Uterus (tissue), 4 donors: ENCODE data around the gene CNMD. TPM values are rescaled to one million over a fixed set of nuclear protein-coding genes. Genes with fewer than 3 reads are reported as not detected.
"Not testable (repeated sequence)": the region's sequence is repeated elsewhere in the genome, so short reads cannot be mapped to it uniquely, and the experiment has no call there.

Experiments used
- DNase-seq, 2 donors: peaks; one replicate each; pipeline ENCODE4 v3.0.0-alpha.2; 2019 to 2020
- H3K27ac ChIP-seq, 2 donors: fragments of 200-600 bp; sonication (generic); 1 replicate in 1 of 2; 2 replicates in 1 of 2; pipeline ENCODE4 v1.5.1; 2016 to 2018
- H3K27me3 ChIP-seq, 2 donors: fragments of 200-600 bp; sonication (generic); one replicate each; pipeline ENCODE4 v1.5.1; 2018 to 2019; ENCODE audit warnings: control low read depth in 1 of 2
- H3K36me3 ChIP-seq, 2 donors: fragments of 200-600 bp; sonication (generic); one replicate each; pipeline ENCODE4 v1.5.1; 2019; ENCODE audit warnings: control low read depth in 1 of 2
- H3K4me1 ChIP-seq, 2 donors: fragments of 200-600 bp; sonication (generic); one replicate each; pipeline ENCODE4 v1.5.1; 2018 to 2019; ENCODE audit warnings: control low read depth in 1 of 2
- H3K4me3 ChIP-seq, 2 donors: fragments of 200-600 bp; sonication (generic); 1 replicate in 1 of 2; 2 replicates in 1 of 2; pipeline ENCODE4 v1.5.1; 2018 to 2019; ENCODE audit warnings: mild to moderate bottlenecking in 1 of 2
- H3K9me3 ChIP-seq, 2 donors: fragments of 200-600 bp; sonication (generic); one replicate each; pipeline ENCODE4 v1.5.1; 2019; ENCODE audit warnings: control low read depth in 1 of 2
- POLR2A ChIP-seq, 2 donors: fragments of 450-650 bp; IDR thresholded peaks; one replicate each; pipeline ENCODE4 v1.6.1; 2016; ENCODE audit warnings: antibody characterized with exemption in 2 of 2, mild to moderate bottlenecking in 1 of 2, moderate library complexity in 1 of 2
- intact Hi-C: fragments of 100-400 bp; cut with DNase I; formaldehyde crosslinking; loops from one replicate; pipeline ENCODE4 v1.15.1; 2023; ENCODE audit warnings: low total_unique reads
- total RNA-seq, 4 donors: library from RNA; depleted of rRNA in 3 of 4; stranded (reverse); fragments of >200 nt in 3 of 4; gene quantifications; one replicate each; pipeline versions ENCODE4 v1.1.0 to v1.2.4, GENCODE V29; 2014 to 2023
- TF ChIP-seq, protein P1 (sequence below), 4 experiments: fragments of 200-600 bp in 2 of 4; fragments of 450-650 bp in 2 of 4; sonication (generic) in 2 of 4; IDR thresholded peaks; one replicate each; pipeline ENCODE4 v1.5.1; 2016 to 2019; ENCODE audit warnings: antibody characterized with exemption in 4 of 4, mild to moderate bottlenecking in 2 of 4, moderate library complexity in 1 of 4
- donor health status: DM: yes; HTN: yes; CAD: no.

Gene CNMD
- total RNA-seq, 4 donors from 2014 or later = not detected

DNA sequence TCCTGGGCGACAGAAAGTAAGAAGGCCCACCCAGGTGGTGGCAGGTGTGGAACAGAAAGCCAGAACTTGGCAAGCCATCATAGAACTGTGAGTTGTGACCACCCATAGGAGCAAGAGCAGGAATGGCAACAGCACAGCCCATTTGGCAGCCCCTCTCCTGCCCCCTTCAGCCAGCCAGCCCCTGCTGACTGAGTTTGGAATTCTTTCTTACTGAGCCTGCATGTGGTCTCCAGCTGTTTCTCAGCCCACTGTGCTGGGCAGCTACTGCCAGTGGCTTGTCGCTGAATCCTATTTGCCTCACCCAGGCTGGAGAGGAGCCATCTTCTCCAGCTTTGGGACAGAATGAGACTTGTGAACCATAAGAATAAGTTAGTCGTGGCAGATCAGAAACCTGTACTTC, 28.3 kb downstream of the CNMD start:
- Histone ChIP-seq H3K27me3 (no peaks in the 10 kb centered on the region), H3K27ac (no peak overlapping the region), H3K4me3 (no peak overlapping the region), H3K4me1 (no peaks in the 10 kb centered on the region), H3K36me3 (no peaks in the 10 kb centered on the region), H3K9me3 (no peaks in the 10 kb centered on the region)
- DNase-seq = no peak
- intact Hi-C loops = no loop called here
- TF ChIP-seq, protein P1, sequence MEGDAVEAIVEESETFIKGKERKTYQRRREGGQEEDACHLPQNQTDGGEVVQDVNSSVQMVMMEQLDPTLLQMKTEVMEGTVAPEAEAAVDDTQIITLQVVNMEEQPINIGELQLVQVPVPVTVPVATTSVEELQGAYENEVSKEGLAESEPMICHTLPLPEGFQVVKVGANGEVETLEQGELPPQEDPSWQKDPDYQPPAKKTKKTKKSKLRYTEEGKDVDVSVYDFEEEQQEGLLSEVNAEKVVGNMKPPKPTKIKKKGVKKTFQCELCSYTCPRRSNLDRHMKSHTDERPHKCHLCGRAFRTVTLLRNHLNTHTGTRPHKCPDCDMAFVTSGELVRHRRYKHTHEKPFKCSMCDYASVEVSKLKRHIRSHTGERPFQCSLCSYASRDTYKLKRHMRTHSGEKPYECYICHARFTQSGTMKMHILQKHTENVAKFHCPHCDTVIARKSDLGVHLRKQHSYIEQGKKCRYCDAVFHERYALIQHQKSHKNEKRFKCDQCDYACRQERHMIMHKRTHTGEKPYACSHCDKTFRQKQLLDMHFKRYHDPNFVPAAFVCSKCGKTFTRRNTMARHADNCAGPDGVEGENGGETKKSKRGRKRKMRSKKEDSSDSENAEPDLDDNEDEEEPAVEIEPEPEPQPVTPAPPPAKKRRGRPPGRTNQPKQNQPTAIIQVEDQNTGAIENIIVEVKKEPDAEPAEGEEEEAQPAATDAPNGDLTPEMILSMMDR (IDR thresholded peaks at IDR 0.05) = no peak
- no peak for TF ChIP-seq POLR2A (IDR thresholded peaks at IDR 0.05)

DNA sequence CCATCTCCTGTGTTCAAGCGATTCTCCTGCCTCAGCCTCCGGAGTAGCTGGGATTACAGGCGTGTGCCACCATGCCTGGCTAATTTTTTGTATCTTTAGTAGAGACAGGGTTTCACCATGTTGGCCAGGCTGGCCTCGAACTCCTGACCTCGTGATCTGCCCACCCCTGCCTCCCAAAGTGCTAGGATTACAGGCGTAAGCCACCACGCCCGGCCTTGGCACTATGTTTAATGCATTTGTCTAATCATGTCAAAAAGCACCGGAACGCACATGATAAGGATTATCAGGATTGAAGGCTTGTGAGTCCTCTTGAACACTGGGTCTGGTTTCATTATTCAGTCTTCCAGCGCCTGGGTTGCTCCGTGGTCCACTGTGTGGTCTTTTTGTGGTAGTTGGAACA, 31.4 kb downstream of the CNMD start:
- H3K9me3 ChIP-seq = not testable (repeated sequence)

DNA sequence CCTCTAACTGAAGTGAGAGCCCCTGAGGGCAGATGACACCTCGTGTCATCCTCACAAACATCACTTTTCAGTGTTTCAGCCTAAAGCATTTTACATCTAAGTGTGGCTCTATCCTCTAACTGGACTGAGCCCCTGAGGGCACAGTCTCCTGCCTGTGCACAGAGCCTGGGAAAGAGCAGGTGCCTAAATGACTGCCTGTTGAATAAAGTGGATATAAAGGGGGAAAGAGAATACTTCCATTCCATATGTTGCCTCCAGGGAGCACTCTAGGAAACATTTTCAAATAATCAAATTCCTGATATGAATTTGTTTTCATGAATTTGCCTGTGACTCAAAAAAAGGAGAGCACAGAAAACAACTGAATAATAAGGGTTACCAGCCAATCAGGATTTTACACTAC, 32.2 kb downstream of the CNMD start:
- Histone ChIP-seq H3K27me3 (no peaks in the 10 kb centered on the region), H3K27ac (no peak overlapping the region), H3K4me1 (no peaks in the 10 kb centered on the region), H3K4me3 (no peak overlapping the region), H3K36me3 (no peaks in the 10 kb centered on the region), H3K9me3 (no peaks in the 10 kb centered on the region)
- no peak for DNase-seq
- intact Hi-C loops = no loop called here
- TF ChIP-seq, protein P1 (IDR thresholded peaks at IDR 0.05) = no peak
- no peak for TF ChIP-seq POLR2A (IDR thresholded peaks at IDR 0.05)

More for the DNA sequence above, 31.4 kb downstream of the CNMD start:
- H3K4me3 ChIP-seq, H3K4me1 ChIP-seq, DNase-seq, H3K27ac ChIP-seq, intact Hi-C loops, H3K36me3 ChIP-seq, H3K27me3 ChIP-seq: not testable (repeated sequence)

DNA sequence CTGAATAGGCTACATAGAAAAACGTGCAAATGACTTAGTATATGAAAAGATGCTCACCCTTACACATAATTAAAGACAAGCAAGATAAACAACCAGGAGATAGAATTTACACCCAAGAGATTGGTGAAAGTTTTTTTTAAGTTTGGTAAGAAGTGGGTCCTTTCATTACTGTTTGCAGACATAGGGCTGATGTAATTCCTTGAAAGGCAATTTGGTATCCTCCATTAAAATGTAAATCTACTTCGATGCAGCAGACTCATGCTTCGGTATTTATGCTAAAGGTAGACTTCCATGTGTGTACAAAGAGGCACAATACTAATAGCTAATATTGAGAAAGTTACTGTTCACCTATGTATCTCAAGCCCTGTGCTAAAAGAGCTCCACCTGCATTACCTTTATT, 33.5 kb downstream of the CNMD start:
- no peak for TF ChIP-seq POLR2A (IDR thresholded peaks at IDR 0.05)
- TF ChIP-seq, protein P1 (IDR thresholded peaks at IDR 0.05) = no peak
- no peak overlapping the region for H3K27ac ChIP-seq
- no peaks in the 10 kb centered on the region for H3K9me3 ChIP-seq
- no peak overlapping the region for H3K4me3 ChIP-seq
- intact Hi-C loops = no loop called here
- no peak for DNase-seq
- no peaks in the 10 kb centered on the region for H3K27me3 ChIP-seq
- H3K36me3 ChIP-seq = no peaks in the 10 kb centered on the region
- no peaks in the 10 kb centered on the region for H3K4me1 ChIP-seq

DNA sequence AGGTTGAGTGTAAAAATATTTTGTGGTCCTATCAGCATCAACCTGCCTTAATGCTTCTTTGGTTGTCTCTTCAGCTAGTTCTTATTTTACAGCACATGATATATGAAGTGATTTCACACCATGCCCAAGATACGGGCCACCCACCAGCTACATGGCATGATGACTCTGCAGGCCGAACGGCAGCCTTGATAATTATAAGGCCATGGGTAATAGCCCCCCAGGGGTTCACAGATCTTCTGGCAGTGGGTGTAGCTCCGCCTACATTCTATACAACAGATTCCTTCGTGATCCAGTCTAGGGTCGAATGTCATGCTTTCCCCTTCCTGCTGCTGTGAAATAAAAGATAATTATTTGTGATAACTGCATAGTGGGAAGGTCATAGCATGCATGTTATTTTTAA, 36.1 kb downstream of the CNMD start:
- H3K4me3 ChIP-seq = no peak overlapping the region
- intact Hi-C loops = no loop called here
- no peak overlapping the region for H3K27ac ChIP-seq
- no peak for DNase-seq
- H3K36me3 ChIP-seq = no peaks in the 10 kb centered on the region
- TF ChIP-seq, protein P1 (IDR thresholded peaks at IDR 0.05) = no peak
- no peak for TF ChIP-seq POLR2A (IDR thresholded peaks at IDR 0.05)
- H3K9me3 ChIP-seq = no peaks in the 10 kb centered on the region
- H3K4me1 ChIP-seq = no peaks in the 10 kb centered on the region
- no peaks in the 10 kb centered on the region for H3K27me3 ChIP-seq
